HG03571 (cell line): ENCODE data around the gene NTN1.
"Not testable (repeated sequence)": the region's sequence is repeated elsewhere in the genome, so short reads cannot be mapped to it uniquely, and the experiment has no call there.

ENCODE experiments used
- ATAC-seq: cut with Tn5 transposase; IDR thresholded peaks from one replicate; pipeline ENCODE4 v1.9.1; 2021; ENCODE audit not compliant: unreplicated experiment

Gene NTN1

GRCh38 chr17:9080296-9080914 is 59.1 kb downstream of the NTN1 start:
- no peak for ATAC-seq

- ATAC-seq: no peak
These were observed 59.7 kb downstream of the NTN1 start for GRCh38 chr17:9080983-9081382.

- no peak for ATAC-seq
These were observed 65.3 kb downstream of the NTN1 start for GRCh38 chr17:9086577-9086976.

GRCh38 chr17:9087921-9088320 is 66.6 kb downstream of the NTN1 start:
- ATAC-seq: no peak

GRCh38 chr17:9090641-9091096 is 69.4 kb downstream of the NTN1 start:
- no peak for ATAC-seq

GRCh38 chr17:9094193-9094592 is 72.9 kb downstream of the NTN1 start:
- no peak for ATAC-seq

- ATAC-seq: no peak
These were observed 74.1 kb downstream of the NTN1 start for GRCh38 chr17:9095390-9095789.

- ATAC-seq: no peak
These were observed 77.0 kb downstream of the NTN1 start for GRCh38 chr17:9098242-9098825.

- ATAC-seq: no peak
These were observed 80.0 kb downstream of the NTN1 start for GRCh38 chr17:9101356-9101755.

GRCh38 chr17:9103193-9103592 is 81.9 kb downstream of the NTN1 start:
- ATAC-seq: not testable (repeated sequence)

GRCh38 chr17:9104370-9105041 is 83.2 kb downstream of the NTN1 start:
- ATAC-seq: no peak

- no peak for ATAC-seq
These were observed 84.0 kb downstream of the NTN1 start for GRCh38 chr17:9105068-9105868.

- not testable (repeated sequence) for ATAC-seq
These were observed 85.0 kb downstream of the NTN1 start for GRCh38 chr17:9106278-9106677.

- ATAC-seq: no peak
These were observed 86.2 kb downstream of the NTN1 start for GRCh38 chr17:9107527-9107926.

- no peak for ATAC-seq
These were observed 86.8 kb downstream of the NTN1 start for GRCh38 chr17:9108146-9108545.

- ATAC-seq: no peak
These were observed 88.6 kb downstream of the NTN1 start for GRCh38 chr17:9109933-9110332.

- ATAC-seq: no peak
These were observed 89.2 kb downstream of the NTN1 start for GRCh38 chr17:9110501-9110900.

- no peak for ATAC-seq
These were observed 94.2 kb downstream of the NTN1 start for GRCh38 chr17:9115214-9116191.

- ATAC-seq: no peak
These were observed 95.1 kb downstream of the NTN1 start for GRCh38 chr17:9116311-9116835.
